ENCODE results near the gene SLC34A3. TPM values are rescaled to one million over a fixed set of nuclear protein-coding genes. Genes with fewer than 3 reads are reported as not detected.
A peak's percentile ranks its signal among the peaks of the same experiment; 100 is the strongest.

Gene SLC34A3
- total and polyA plus RNA-seq, 2 donors (not counting 3 experiments of a cell fraction or from before 2014, with no cell fraction given): not detected

DNA sequence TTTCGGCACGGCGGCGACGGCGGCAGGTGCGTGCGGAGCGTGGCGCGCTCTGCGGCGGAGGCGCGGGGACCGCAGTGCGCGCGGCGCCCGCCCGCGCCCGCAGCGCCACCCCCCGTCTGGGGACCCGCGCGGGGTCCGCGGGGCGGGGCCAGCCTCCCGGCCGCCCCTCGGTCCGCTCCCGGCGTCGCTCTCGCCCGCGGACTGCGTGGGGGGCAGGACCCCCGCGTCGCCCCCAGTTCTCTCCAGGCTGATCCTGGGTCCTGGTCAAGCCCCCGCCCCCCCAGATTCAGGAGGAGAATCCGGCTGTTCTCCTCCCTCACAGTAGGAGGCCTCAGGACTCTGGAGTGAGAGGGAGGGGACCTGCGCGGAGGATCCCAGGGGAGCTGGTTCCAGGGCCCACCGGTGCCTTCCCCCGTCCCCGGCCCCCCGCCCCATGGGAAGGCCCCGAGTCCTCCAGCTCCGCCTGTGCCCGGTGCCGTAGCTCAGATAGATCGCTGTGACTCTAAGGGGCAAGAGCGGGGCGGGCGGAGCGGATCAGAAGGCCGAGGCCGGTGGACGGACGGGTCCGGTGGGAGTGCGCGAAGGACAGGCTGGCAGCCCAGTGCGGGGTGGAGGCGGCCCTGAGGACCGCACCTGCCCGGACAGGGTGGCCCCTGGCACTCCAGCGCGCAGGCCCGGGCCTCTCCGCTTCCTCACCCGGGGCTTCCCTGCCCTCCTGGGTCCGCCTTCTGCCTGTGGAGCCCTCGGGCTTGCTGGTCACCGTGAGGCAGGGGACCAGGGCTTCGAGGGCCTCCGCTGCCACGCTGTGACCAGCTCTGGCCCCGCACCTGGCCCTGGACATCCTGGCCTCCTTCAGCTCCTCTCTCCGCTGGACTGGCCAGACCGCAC is 8.3 kb upstream of the SLC34A3 start, which contains the start of gene RNF208:
TSS of gene RNF208 (minus strand) at position 51 of the 888 bp plus-strand sequence. CDS start 1,028 bp downstream, outside the sequence.
- Histone ChIP-seq H3K4me1 (ENCODE audit: control insufficient read depth, extremely low read depth, insufficient read depth, low read length) (peaks cover 18% of the 10 kb centered on the region), H3K36me3 (ENCODE audit: control insufficient read depth in 2 of 2, extremely low read depth in 1 of 2, insufficient read depth in 2 of 2, low read length in 2 of 2) (no peaks in the 10 kb centered on the region), H3K4me3 (replicated peaks in 1 of 3; ENCODE audit: insufficient read depth in 1 of 3, low read depth in 1 of 3, low read length in 3 of 3) (peak within 1 kb of the TSS in 2 of 3 experiments; percentile 3 to 44), H3K27me3 (ENCODE audit: control insufficient read depth in 2 of 2, insufficient read depth in 2 of 2, low read length in 2 of 2) (no peaks in the 10 kb centered on the region), H3K9me3 (replicated peaks; ENCODE audit: control insufficient read depth, insufficient read depth, low read length) (no peaks in the 10 kb centered on the region), H3K79me2 (ENCODE audit: control insufficient read depth, insufficient read depth, low read length) (no peaks in the 10 kb centered on the region), H3K9me1 (replicated peaks; ENCODE audit: control insufficient read depth, extremely low read depth, insufficient read depth, low read length) (no peaks in the 10 kb centered on the region), H4K20me1 (replicated peaks; ENCODE audit: control insufficient read depth, extremely low read depth, insufficient read depth, low read length) (no peaks in the 10 kb centered on the region), H3K27ac (ENCODE audit: insufficient read depth, low read depth, low read length) (no peak within 1 kb of the TSS), H3K9ac (replicated peaks; ENCODE audit: extremely low read depth, insufficient read depth, low read length) (no peak within 1 kb of the TSS), H2AFZ (ENCODE audit: low read depth, low read length) (peak within 1 kb of the TSS; percentile 36), H3K4me2 (ENCODE audit: insufficient read depth, low read length) (peak within 1 kb of the TSS; percentile 50)
- BruUV-seq (replicated peaks): no TSS peak
- intact Hi-C loops (cut with micrococcal nuclease) (loop anchor here (1.0 to 2.0 kb wide), 6 partner anchors 14 to 100 kb away; partner anchors contain the start of genes TPRN and TUBB4B), dilution Hi-C loops (cut with MboI; ENCODE audit: extremely low pct_ligation_motif_present, low sequenced_read_pairs) (no loop called here)
- DNase-seq (ENCODE audit: low read depth, low spot score): peak; percentile 12
- no peak for TF ChIP-seq POLR2AphosphoS5 (IDR thresholded peaks at IDR 0.05; ENCODE audit: insufficient read depth, low read depth, low read length)
- TF ChIP-seq, protein P1, sequence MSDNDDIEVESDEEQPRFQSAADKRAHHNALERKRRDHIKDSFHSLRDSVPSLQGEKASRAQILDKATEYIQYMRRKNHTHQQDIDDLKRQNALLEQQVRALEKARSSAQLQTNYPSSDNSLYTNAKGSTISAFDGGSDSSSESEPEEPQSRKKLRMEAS (IDR thresholded peaks at IDR 0.05; ENCODE audit: insufficient read depth, insufficient read length): no peak
- no peak for TF ChIP-seq GATA2 (IDR thresholded peaks at IDR 0.05; ENCODE audit: insufficient read depth, insufficient read length, low read depth, low read length)
- no peak for TF ChIP-seq POLR2A (IDR thresholded peaks at IDR 0.05; ENCODE audit: low read depth, low read length)
- TF ChIP-seq EZH2 (IDR thresholded peaks at IDR 0.05; ENCODE audit: borderline replicate concordance, low read depth, low read length, severe bottlenecking): no peak
- no peak for TF ChIP-seq JUN (IDR thresholded peaks at IDR 0.05; ENCODE audit: borderline replicate concordance, insufficient read depth, insufficient read length, low read depth)
- no peak for TF ChIP-seq FOS (IDR thresholded peaks at IDR 0.05; ENCODE audit: borderline replicate concordance, insufficient read depth, low read length)
- no peak for TF ChIP-seq MYC (IDR thresholded peaks at IDR 0.05; ENCODE audit: low read depth, low read length)
- TF ChIP-seq, protein P2, sequence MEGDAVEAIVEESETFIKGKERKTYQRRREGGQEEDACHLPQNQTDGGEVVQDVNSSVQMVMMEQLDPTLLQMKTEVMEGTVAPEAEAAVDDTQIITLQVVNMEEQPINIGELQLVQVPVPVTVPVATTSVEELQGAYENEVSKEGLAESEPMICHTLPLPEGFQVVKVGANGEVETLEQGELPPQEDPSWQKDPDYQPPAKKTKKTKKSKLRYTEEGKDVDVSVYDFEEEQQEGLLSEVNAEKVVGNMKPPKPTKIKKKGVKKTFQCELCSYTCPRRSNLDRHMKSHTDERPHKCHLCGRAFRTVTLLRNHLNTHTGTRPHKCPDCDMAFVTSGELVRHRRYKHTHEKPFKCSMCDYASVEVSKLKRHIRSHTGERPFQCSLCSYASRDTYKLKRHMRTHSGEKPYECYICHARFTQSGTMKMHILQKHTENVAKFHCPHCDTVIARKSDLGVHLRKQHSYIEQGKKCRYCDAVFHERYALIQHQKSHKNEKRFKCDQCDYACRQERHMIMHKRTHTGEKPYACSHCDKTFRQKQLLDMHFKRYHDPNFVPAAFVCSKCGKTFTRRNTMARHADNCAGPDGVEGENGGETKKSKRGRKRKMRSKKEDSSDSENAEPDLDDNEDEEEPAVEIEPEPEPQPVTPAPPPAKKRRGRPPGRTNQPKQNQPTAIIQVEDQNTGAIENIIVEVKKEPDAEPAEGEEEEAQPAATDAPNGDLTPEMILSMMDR (IDR thresholded peaks at IDR 0.05; ENCODE audit: extremely low read depth in 1 of 2, insufficient read depth in 1 of 2, low read depth in 1 of 2, low read length in 2 of 2): no peak
- ChIA-PET POLR2A (interaction anchor here (1.5 to 1.9 kb wide), 2 partner anchors 18 to 22 kb away, joined by 8 to 10 read pairs; partner anchors contain the start of genes TPRN and TUBB4B), CTCF (interaction anchor here (0.6 to 6.3 kb wide), 10 partner anchors 7 to 93 kb away, joined by 3 to 63 read pairs (median 8); partner anchors contain the start of genes NDOR1, SSNA1, TMEM203 and TPRN)
- no peak for FAIRE-seq
